NCI-H2196 treated with DMSO at 0.1 percent for 48 hours (cell line): ENCODE results near the gene RAB33B.
"Not testable (repeated sequence)": the region's sequence is repeated elsewhere in the genome, so short reads cannot be mapped to it uniquely, and the experiment has no call there.

Source experiments
- DNase-seq: peaks from one replicate; lab custom pipeline; 2025; ENCODE audit not compliant: unreplicated experiment; lab: John Stamatoyannopoulos, UW

Gene RAB33B

DNA sequence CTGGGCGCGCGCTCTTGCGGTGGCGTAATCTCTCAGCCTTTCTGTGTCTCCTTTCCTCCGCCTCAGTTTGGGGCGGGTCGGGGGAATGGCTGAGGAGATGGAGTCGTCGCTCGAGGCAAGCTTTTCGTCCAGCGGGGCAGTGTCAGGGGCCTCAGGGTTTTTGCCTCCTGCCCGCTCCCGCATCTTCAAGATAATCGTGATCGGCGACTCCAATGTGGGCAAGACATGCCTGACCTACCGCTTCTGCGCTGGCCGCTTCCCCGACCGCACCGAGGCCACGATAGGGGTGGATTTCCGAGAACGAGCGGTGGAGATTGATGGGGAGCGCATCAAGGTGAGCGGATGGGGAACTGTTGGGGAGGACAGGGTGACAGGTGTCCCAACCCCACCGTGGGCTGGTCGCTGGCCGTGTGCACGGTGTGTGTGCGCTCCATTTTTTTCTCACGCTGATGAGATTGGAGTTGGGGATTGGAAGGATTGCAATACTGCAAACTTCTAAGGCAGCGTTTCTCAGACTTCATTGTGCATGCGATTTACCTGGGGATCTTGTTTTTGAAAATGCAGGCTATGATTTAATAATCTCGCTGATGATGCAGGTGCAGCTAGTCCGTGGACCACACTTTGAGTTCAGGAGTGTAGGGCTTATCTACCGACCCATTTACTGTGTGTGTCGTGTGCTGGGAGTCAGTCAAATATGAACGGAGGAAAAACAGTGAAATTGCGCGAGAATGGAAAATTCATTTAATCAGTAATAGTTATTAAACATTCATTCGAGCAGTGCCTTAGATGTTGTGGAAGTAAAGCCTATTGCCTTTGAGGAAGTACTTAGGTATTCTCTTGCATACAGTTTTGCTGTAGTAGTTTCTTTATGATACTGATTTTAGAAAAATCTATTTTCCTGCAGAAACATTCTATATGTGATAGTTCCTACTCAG is at the start of gene RAB33B:
Gene RAB33B (plus strand): TSS at position 11 of the 935 bp plus-strand sequence. CDS start 75 bp downstream, at position 86.
- no peak for DNase-seq

DNA sequence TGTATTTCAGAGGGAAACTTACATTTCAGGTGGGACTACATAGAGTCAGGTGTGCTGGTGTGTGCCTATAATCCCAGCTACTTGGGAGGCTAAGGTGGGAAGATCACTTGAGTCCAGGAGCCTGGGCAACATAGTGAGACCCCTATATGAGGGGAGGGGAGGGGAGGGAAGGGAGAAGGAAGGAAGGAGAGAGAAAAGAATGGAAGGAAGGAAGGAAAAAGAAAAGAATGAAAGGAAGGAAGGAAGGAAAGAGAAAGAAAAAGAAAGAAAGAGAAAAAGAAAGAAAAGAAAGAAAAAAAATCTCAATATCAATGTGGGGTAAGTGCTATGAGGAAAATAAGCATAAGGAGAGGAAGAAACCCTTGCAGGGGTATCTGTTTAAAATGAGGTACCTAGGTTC is 43.6 kb upstream of the RAB33B start:
- DNase-seq, result no peak

- DNase-seq, result not testable (repeated sequence)
Measured at GRCh38 chr4:139414671-139415210, 39.2 kb upstream of the RAB33B start.

- DNase-seq, result no peak
Measured at GRCh38 chr4:139416073-139416673, 37.7 kb upstream of the RAB33B start.

GRCh38 chr4:139419388-139419914 is 34.5 kb upstream of the RAB33B start:
- DNase-seq, result no peak

GRCh38 chr4:139420652-139421051 is 33.3 kb upstream of the RAB33B start:
- no peak for DNase-seq

DNA sequence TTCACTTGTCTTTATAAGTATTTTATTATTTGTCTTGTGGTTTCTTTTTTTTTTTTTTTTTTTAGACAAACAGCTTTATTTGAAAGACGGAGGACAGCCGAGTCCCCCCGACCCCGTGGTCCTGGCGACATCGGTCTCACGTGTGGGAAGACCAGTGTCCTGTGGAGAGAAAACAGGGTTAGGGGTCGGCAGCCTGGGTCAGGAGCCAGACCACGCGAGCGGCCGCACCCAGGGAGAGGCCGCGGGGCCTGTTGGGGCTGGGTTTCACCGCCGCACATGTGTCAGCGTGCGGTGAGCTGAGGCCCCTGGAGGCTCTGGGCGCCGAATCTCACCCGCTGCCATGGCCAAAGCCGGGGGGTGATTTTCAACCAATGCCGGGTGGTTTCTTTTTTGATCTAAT is 17.8 kb upstream of the RAB33B start:
- no peak for DNase-seq

- no peak for DNase-seq
Measured at GRCh38 chr4:139438141-139438540, 15.8 kb upstream of the RAB33B start.

DNA sequence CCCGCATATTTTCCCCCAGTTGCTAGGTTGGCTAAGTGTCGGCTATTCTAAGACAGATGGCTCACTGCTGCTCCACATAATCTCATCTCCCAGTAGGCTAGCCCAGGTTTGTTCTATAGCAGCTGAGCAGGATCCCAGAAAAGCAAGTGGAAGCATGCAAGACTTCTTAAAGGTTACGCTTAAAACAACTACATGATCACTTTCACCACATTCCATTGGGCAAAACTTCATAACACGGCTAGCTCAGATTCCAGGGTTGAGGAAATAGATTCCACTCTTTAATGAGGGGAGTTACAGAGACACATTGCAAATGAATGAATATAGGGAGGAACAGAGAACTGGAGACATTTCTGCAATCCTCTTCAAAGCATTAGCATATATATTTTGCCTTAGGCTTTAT is 12.9 kb upstream of the RAB33B start:
- DNase-seq, result no peak

GRCh38 chr4:139443661-139444060 is 10.3 kb upstream of the RAB33B start:
- DNase-seq, result no peak

GRCh38 chr4:139444881-139445280 is 9.0 kb upstream of the RAB33B start:
- DNase-seq, result not testable (repeated sequence)

GRCh38 chr4:139447078-139447477 is 6.8 kb upstream of the RAB33B start:
- DNase-seq, result not testable (repeated sequence)

GRCh38 chr4:139450586-139450985 is 3.3 kb upstream of the RAB33B start:
- DNase-seq, result no peak

- DNase-seq, result no peak
Measured at GRCh38 chr4:139451997-139452396, 1.9 kb upstream of the RAB33B start.

GRCh38 chr4:139453041-139453370 is 915 bp upstream of the RAB33B start:
- DNase-seq, result no peak

- DNase-seq, result peak; percentile 86
Measured at GRCh38 chr4:139453371-139454110, 380 bp upstream of the RAB33B start.

- DNase-seq, result no peak
Measured at GRCh38 chr4:139455126-139455538, 1.2 kb downstream of the RAB33B start.

DNA sequence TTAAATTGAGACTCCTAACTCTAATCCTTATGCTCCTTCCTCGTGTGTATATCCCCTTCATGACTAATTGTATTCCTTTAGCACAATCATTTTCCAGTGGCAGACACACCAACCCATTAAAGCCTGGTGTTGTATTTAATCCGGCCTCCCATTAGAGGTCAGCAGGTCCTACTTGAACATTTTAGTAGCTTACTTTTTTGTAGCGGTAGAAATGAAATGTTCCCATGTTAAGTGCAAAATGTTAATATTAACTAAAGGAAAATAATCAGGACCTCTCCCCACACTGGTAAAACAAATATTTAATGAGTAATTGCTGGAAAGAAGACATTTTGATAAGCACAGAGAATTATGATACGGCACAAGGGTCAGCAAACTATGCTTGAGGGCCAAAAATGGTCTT is 3.4 kb downstream of the RAB33B start:
- no peak for DNase-seq

DNA sequence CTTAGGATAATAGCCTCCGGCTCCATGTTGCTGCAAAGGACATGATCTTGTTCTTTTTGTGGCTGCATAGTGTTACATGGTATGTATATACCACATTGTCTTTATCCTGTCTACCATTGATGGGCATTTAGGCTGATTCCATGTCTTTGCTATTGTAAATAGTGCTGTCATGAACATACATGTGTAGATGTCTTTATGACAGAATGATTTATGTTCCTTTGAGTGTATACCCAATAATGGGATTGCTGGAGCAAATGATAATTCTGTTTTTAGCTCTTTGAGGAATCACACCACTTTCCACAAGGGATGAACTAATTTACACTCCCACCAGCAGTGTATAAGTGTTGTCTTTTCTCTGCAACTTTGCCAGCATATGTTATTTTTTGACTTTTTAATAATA is 4.6 kb downstream of the RAB33B start:
- no peak for DNase-seq

DNA sequence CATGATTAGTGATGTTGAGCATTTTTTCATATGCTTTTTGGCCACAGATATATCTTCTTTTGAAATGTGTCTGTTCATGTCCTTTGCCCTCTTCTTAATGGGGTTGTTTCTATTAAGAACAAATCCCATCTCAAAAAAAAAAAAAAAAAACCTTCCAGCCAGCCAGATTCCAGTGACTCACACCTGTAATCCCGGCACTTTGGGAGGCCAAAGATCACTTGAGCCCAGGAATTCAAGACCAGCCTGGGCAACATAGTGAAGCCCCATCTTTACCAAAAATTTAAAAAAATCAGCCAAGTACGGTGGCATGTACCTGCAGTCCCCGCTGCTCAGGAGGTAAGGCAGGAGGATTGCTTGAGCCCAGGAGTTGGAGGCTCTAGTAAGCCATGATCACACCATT is 5.1 kb downstream of the RAB33B start:
- DNase-seq, result no peak

GRCh38 chr4:139460565-139460964 is 6.6 kb downstream of the RAB33B start:
- no peak for DNase-seq
